Liver (tissue), 3 donors: ENCODE data around the gene ILF2.

Experiments used
- ATF3 ChIP-seq: IDR thresholded peaks from 2 replicates; pipeline ENCODE4 v1.6.1; 2016; ENCODE audit warnings: antibody characterized with exemption
- CTCF ChIP-seq: fragments of 150-350 bp; IDR thresholded peaks from 2 replicates; pipeline ENCODE4 v1.5.1; 2017; ENCODE audit warnings: improper control_type of control experiment, low read depth, low read length; ENCODE audit not compliant: missing input control
- EGR1 ChIP-seq, 2 donors: IDR thresholded peaks; 2 replicates each; pipeline ENCODE4 v1.6.1; 2016 to 2018; ENCODE audit warnings: antibody characterized with exemption in 2 of 2, low read depth in 2 of 2
- GABPA ChIP-seq, 2 donors: IDR thresholded peaks in 1 of 2; conservative IDR thresholded peaks in 1 of 2; 2 replicates each; pipeline ENCODE4 v1.6.1; 2016; ENCODE audit warnings: antibody characterized with exemption in 2 of 2, mild to moderate bottlenecking in 1 of 2, moderate library complexity in 1 of 2
- HNF4G ChIP-seq: IDR thresholded peaks from 2 replicates; pipeline ENCODE4 v1.6.1; 2016; ENCODE audit warnings: antibody characterized with exemption
- JUND ChIP-seq, 2 donors: IDR thresholded peaks; 2 replicates each; pipeline ENCODE4 v1.6.1; 2016; ENCODE audit warnings: antibody characterized with exemption in 2 of 2
- MAX ChIP-seq: IDR thresholded peaks from 2 replicates; pipeline ENCODE4 v1.6.1; 2016; ENCODE audit warnings: antibody characterized with exemption
- SP1 ChIP-seq: IDR thresholded peaks from 2 replicates; pipeline ENCODE4 v1.6.1; 2018; ENCODE audit warnings: antibody characterized with exemption, mild to moderate bottlenecking
- ZBTB33 ChIP-seq: IDR thresholded peaks from 2 replicates; pipeline ENCODE4 v1.6.1; 2016; ENCODE audit warnings: antibody characterized with exemption
- donor health status: healthy.
- donor health status: healthy.

GRCh38 chr1:153659656-153660055, 11.1 kb downstream of the ILF2 start:
- TF ChIP-seq GABPA (IDR thresholded peaks at IDR 0.05 in 1 of 2, conservative IDR thresholded peaks at IDR 0.05 in 1 of 2): no peak
- TF ChIP-seq ZBTB33: no peak
- no peak for TF ChIP-seq JUND (IDR thresholded peaks at IDR 0.05)
- no peak for TF ChIP-seq MAX
- no peak for TF ChIP-seq CTCF
- no peak for TF ChIP-seq EGR1 (IDR thresholded peaks at IDR 0.05; ENCODE audit: low read depth in 2 of 2)
- TF ChIP-seq HNF4G: no peak
- no peak for TF ChIP-seq ATF3
- TF ChIP-seq SP1: no peak
